Psoas muscle (tissue), 8 donors: ENCODE data around the gene PLXNA4. TPM values are rescaled to one million over a fixed set of nuclear protein-coding genes. Genes with fewer than 3 reads are reported as not detected.

Experiments
- ATAC-seq, 4 donors: fragments of 200-7000 bp; cut with Tn5 transposase; one replicate each; pipeline ENCODE4 v1.9.1; 2020; ENCODE audit warnings: moderate library complexity in 3 of 4, mild to moderate bottlenecking in 2 of 4
- DNase-seq, 2 donors: peaks; one replicate each; pipeline ENCODE4 v3.0.0-alpha.2; 2020
- H3K27ac ChIP-seq: fragments of 200-600 bp; one replicate; pipeline ENCODE4 v1.8.0; 2022
- H3K27me3 ChIP-seq, 3 donors: fragments of 200-600 bp in 1 of 3; one replicate each; pipeline versions ENCODE4 v1.6.1 to v1.8.0; 2013 to 2022; ENCODE audit warnings: low read length in 2 of 3, mild to moderate bottlenecking in 2 of 3, moderate library complexity in 1 of 3; ENCODE audit not compliant: insufficient read depth in 3 of 3
- H3K36me3 ChIP-seq, 2 donors: fragments of 200-600 bp in 1 of 2; one replicate each; pipeline versions ENCODE4 v1.6.1 to v1.8.0; 2013 to 2022; ENCODE audit warnings: low read depth in 1 of 2, mild to moderate bottlenecking in 1 of 2, moderate library complexity in 1 of 2; ENCODE audit not compliant: insufficient read depth in 1 of 2
- H3K4me1 ChIP-seq: fragments of 200-600 bp; one replicate; pipeline ENCODE4 v1.8.0; 2022
- H3K4me3 ChIP-seq: fragments of 200-600 bp; one replicate; pipeline ENCODE4 v1.8.0; 2022; ENCODE audit warnings: mild to moderate bottlenecking
- H3K9me3 ChIP-seq: fragments of 200-600 bp; one replicate; pipeline ENCODE4 v1.8.0; 2022
- CTCF ChIP-seq: fragments of 200-600 bp; IDR thresholded peaks from one replicate; pipeline ENCODE4 v1.8.0; 2022; ENCODE audit warnings: antibody characterized with exemption
- WGBS, 3 donors: extraction: QIAGEN DNeasy Blood & Tissue Kit; methylation state at CpG; one replicate each; pipeline versions ENCODE4 v1.1.6 to v1.1.7; 2013; 5-methylcytosine and 5-hydroxymethylcytosine counted together
- intact Hi-C, 2 donors: fragments of 100-400 bp; cut with DNase I; formaldehyde crosslinking; loops; one replicate each; pipeline versions ENCODE4 v1.11.0 to v1.14.2; 2022
- polyA plus RNA-seq, 3 donors: library from polyadenylated mRNA; stranded (reverse); fragments of 200-250 nt; gene quantifications; one replicate each; pipeline ENCODE4 v1.2.3, GENCODE V29; 2013
- total RNA-seq, 4 donors: library from RNA; stranded (reverse); fragmentation: NEBNext Ultra II Directional in 2 of 4; extraction: Animal tissue kit (Norgen Biotek cat#: 25700) in 2 of 4; gene quantifications; one replicate each; pipeline versions ENCODE4 v1.2.1 to v1.2.4, GENCODE V29; 2021 to 2023
- donor health status: healthy with polysubstance abuse.
- donor health status: DM: no; HTN: no; CAD: no; lungs with moderate emphysema.
- donor health status: Bipolar disorder and iron deficiency.
- donor health status: healthy.
- donor health status: DM: yes; HTN: yes; CAD: no.
- donor health status: DM: no; HTN: no; CAD: no.
- donor health status: DM: no; HTN: no; CAD: no.
- donor health status: DM: yes; HTN: yes; CAD: no.

The PLXNA4 gene
- total and polyA plus RNA-seq, 7 donors = 0.15 to 2.5 (median 0.88) TPM

GRCh38 chr7:132234711-132235110 is 341.6 kb downstream of the PLXNA4 start:
- no peak for TF ChIP-seq CTCF
- DNase-seq = no peak
- no peaks in the 10 kb centered on the region for H3K4me1 ChIP-seq
- H3K36me3 ChIP-seq = no peaks in the 10 kb centered on the region
- H3K9me3 ChIP-seq = no peaks in the 10 kb centered on the region
- H3K27ac ChIP-seq = no peak overlapping the region
- intact Hi-C loops = no loop called here
- peak in 2 of 4 donors; percentile 28 to 34 for ATAC-seq
- no peaks in the 10 kb centered on the region for H3K27me3 ChIP-seq
- no peak overlapping the region for H3K4me3 ChIP-seq

- TF ChIP-seq CTCF = no peak
- Histone ChIP-seq H3K9me3 (no peaks in the 10 kb centered on the region), H3K4me3 (no peak overlapping the region), H3K36me3 (no peaks in the 10 kb centered on the region), H3K4me1 (no peaks in the 10 kb centered on the region), H3K27me3 (no peaks in the 10 kb centered on the region), H3K27ac (no peak overlapping the region)
- WGBS, 3 donors = 69 to 75% (median 74%) methylated on average over 3 of the region's 3 CpGs
- no peak for ATAC-seq
- intact Hi-C loops = no loop called here
- DNase-seq = no peak
Measured at GRCh38 chr7:132232406-132232805, 343.9 kb downstream of the PLXNA4 start.

- no peak for ATAC-seq
- H3K27ac ChIP-seq = no peak overlapping the region
- H3K4me1 ChIP-seq = peaks cover 8% of the 10 kb centered on the region
- TF ChIP-seq CTCF = no peak
- no peak for DNase-seq
- no peaks in the 10 kb centered on the region for H3K9me3 ChIP-seq
- no peak overlapping the region for H3K4me3 ChIP-seq
- intact Hi-C loops = no loop called here
- H3K27me3 ChIP-seq = no peaks in the 10 kb centered on the region
- H3K36me3 ChIP-seq = no peaks in the 10 kb centered on the region
- WGBS, 3 donors = 88 to 89% (median 89%) methylated on average over 7 of the region's 7 CpGs
Measured at GRCh38 chr7:132230462-132230861, 345.8 kb downstream of the PLXNA4 start.

GRCh38 chr7:132228240-132228639 is 348.0 kb downstream of the PLXNA4 start:
- no peak overlapping the region for H3K27ac ChIP-seq
- TF ChIP-seq CTCF = no peak
- ATAC-seq (no peak), DNase-seq (no peak)
- H3K4me3 ChIP-seq = no peak overlapping the region
- H3K27me3 ChIP-seq = no peaks in the 10 kb centered on the region
- peaks cover 8% of the 10 kb centered on the region for H3K4me1 ChIP-seq
- intact Hi-C loops = no loop called here
- WGBS, 3 donors = 94 to 95% (median 95%) methylated on average over 14 of the region's 14 CpGs
- no peaks in the 10 kb centered on the region for H3K36me3 ChIP-seq
- no peaks in the 10 kb centered on the region for H3K9me3 ChIP-seq

- TF ChIP-seq CTCF = no peak
- H3K36me3 ChIP-seq = no peaks in the 10 kb centered on the region
- no peaks in the 10 kb centered on the region for H3K27me3 ChIP-seq
- ATAC-seq = no peak
- H3K4me3 ChIP-seq = no peak overlapping the region
- 65 to 83% (median 81%) methylated on average over 3 of the region's 3 CpGs for WGBS, 3 donors
- peaks cover 8% of the 10 kb centered on the region for H3K4me1 ChIP-seq
- no peak overlapping the region for H3K27ac ChIP-seq
- no peaks in the 10 kb centered on the region for H3K9me3 ChIP-seq
- DNase-seq = no peak
- intact Hi-C loops = no loop called here
Measured at GRCh38 chr7:132226957-132227290, 349.3 kb downstream of the PLXNA4 start.
